NOMO-1 (cell line): ENCODE data around the gene PHF24.
"Not testable (repeated sequence)": the region's sequence is repeated elsewhere in the genome, so short reads cannot be mapped to it uniquely, and the experiment has no call there.

Experiments
- DNase-seq, 2 experiments: peaks; one replicate each; lab custom pipeline; 2025; ENCODE audit not compliant: unreplicated experiment in 2 of 2; lab: John Stamatoyannopoulos, UW

PHF24 gene

DNA sequence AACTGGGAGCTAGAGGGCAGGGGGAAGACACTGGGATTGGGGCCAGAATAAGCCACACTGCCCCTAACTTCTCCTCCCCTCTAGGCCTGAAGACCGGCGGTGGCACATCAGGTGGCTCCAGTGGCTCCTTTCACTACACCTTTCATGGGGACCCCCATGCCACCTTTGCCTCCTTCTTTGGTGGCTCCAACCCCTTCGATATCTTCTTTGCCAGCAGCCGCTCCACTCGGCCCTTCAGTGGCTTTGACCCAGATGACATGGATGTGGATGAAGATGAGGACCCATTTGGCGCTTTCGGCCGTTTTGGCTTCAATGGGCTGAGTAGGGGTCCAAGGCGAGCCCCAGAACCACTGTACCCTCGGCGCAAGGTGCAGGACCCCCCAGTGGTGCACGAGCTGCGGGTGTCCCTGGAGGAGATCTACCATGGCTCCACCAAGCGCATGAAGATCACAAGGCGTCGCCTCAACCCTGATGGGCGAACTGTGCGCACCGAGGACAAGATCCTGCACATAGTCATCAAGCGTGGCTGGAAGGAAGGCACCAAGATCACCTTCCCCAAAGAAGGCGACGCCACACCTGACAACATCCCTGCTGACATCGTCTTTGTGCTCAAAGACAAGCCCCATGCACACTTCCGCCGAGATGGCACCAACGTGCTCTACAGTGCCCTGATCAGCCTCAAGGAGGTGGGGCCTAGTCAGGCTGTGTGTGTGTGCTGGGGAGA lies 38.3 kb downstream of the PHF24 start:
- no peak for DNase-seq

DNA sequence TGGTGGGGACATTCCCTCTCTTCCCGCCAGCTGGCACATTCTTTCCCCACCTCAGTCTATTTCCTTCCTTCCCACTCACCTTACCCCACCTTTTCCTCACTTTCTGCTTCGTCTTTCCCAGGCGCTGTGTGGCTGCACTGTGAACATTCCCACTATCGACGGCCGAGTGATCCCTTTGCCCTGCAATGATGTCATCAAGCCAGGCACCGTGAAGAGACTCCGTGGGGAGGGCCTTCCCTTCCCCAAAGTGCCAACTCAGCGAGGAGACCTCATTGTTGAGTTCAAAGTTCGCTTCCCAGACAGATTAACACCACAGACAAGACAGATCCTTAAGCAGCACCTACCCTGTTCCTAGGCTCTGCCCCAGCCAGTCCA lies 38.8 kb downstream of the PHF24 start:
- DNase-seq = no peak

DNA sequence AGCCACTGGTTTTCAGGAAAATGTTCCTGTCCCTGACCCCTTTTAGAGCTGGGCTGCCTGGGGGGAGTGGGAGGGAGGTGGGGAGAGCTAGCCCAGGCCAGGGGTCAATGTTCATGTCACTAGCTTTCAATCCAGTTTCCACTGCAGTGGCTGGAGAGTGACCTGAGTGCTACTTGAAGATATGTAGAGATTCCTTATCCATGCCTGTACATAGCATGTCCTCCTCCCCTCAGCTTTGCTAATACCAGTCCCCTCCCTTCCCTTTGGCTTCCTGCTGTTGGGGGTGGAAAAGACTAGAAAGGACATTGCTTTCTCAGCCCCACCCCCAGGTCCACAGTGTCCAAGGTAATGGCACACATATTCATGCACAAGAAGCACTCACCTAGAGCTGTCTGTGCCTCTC lies 39.3 kb downstream of the PHF24 start:
- no peak for DNase-seq

DNA sequence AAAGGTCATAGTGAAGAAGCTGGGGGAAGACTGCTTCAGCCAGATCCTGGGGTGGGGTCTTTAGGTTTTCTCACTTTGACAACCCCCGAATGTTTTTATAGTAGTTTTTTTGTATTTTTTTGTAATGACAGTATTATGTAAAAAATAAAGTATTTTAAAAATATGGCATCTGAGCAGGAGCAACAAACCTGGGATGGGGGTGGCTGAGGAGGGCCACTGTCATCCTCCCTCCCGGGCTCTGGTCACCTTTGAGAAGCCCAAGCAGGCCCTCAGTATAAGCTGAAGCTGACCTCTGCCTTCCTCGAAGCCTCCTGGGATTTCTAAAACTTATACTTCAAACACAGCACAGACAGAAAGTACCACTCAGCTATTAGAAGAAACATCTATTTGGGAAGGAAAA lies 40.2 kb downstream of the PHF24 start:
- no peak for DNase-seq

DNA sequence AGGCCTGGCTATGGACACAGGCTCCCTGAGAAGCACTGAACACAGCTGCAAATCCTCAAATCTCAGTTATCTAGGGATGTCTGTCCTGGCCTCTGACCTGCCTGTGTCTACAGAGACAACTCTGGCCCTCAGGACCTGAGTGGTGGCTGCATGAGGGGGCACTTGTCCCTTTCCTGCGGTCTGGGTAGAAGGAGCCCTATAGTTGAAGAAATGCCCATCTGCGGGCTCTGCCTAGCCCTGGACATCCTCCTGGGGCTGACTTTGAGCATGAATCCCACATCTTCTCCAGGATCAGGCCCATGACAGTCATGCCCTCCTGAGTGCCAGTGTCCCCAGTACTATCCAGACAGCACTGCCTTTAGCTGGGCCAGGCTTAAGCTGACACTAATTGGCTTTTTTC lies 41.5 kb downstream of the PHF24 start:
- no peak for DNase-seq

DNA sequence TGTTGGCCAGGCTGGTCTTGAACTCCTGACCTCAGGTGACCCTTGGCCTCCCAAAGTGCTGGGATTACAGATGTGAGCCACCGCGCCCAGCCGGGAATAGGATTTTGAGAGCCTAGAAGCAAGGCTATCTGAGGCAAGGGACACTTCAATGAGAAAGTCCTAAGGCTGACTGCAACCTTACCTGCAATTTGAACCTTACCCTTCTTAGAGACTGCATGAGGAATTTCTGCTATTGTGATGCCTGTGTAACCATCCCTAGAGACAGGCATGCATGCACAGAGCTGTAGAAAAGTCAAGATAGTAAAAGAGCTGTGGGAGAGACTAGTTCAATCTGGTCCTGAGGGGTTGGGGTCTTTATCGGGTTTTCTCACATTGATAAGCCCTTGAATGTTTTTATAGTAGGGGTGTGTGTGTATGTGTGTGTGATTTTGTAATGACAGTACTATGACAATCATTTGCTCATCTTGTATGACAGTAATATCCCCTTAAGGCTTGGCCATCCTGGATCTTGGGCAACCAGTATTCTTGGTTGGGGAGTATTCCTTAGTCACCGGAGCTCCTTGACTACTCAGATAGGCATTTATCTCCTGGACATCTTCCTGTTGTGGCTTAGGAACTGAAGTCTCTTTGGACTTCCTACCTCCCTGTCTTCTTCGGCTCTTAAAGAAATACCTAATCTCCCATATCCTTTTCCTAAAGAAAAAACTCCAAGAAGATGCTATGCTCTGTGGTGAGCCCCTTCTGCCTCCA lies 42.6 kb downstream of the PHF24 start:
- DNase-seq = no peak

DNA sequence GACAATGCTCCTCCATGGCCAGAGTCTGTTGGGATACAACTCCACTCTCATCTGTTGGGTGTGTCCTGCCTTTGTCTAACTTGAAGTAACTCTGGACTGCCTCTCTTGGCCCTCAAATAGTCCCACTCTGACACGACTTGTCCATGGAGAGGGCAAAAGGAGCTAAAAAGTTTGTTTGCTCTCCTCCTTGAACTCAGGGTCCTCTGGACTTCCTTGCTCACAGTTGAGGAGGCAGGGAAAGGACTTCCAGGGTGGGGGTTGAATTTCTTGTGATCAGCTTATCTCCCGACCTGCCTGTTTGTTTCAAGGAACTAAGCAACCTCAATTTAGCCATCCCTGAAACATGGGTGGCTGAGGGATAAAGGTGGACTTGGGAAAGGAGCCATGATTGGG lies 43.2 kb downstream of the PHF24 start:
- no peak for DNase-seq

DNA sequence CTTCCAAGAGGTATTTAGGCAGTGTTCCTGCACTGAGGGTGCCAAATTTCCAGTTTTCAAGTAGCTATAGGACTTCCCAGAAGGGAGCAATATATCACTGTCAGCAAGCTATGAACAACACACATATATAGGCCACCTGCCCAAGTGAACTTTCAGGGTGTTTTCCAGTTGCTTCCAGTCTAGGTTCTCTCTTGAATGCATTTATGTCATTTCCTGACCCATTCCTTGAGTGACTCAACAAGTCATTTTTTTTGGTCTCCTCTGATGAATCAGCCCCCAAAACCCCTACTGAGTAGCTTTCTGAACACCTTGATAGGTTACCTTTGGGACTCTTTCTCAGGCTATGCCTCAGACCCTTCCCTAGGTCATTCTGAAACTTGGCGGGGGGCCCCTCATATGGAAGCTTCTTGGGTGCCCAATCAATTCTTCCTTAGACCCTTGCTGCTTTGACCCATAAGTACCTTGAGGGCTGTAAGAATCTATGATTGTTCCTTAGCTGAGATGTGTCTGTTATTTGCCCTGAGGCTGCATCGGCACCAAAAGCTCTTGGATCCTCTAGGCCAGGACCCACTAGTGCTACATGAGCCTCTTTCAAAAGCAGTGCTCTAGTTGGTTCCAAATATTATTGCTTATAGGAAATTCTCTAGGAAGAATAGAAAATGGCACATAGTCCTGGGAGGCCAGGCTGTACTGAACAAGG lies 43.9 kb downstream of the PHF24 start:
- no peak for DNase-seq

DNA sequence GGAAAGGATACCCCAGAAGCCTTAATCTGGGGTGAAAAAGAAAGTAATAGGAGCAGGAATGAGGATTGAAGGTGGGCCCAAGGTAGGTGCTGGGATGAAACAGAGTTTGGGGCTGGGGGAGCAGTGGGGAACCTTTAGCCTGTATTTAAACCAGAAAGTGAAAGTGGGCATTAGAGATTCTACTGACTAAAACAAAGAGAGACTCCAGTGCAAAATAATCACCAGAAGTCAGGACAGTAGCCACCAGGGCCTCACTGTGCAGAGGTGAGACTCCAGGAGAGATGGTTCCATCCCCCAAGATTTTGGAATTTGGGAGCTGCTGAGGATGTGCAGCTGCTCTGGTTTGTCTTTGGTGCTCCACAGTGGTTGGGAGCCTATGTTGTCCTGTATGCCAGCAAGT lies 44.5 kb downstream of the PHF24 start:
- no peak for DNase-seq

DNA sequence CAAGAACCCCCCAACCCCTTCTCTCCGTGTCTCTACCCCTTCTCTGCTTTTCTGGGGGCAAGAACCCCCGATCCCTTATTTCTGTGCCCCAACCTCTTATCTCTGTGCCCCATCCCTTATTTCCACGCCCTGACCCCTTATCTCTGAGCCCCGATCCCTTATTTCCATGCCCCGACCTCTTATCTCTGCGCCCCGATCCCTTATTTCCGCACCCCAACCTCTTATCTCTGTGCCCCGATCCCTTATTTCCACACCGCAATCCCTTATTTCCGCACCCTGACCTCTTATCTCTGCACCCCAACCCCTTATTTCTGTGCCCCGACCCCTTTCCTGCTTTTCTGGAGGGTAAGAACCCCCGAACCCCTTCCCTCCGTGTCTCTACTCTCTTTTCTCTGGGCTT lies 46.2 kb downstream of the PHF24 start:
- not testable (repeated sequence) for DNase-seq

DNA sequence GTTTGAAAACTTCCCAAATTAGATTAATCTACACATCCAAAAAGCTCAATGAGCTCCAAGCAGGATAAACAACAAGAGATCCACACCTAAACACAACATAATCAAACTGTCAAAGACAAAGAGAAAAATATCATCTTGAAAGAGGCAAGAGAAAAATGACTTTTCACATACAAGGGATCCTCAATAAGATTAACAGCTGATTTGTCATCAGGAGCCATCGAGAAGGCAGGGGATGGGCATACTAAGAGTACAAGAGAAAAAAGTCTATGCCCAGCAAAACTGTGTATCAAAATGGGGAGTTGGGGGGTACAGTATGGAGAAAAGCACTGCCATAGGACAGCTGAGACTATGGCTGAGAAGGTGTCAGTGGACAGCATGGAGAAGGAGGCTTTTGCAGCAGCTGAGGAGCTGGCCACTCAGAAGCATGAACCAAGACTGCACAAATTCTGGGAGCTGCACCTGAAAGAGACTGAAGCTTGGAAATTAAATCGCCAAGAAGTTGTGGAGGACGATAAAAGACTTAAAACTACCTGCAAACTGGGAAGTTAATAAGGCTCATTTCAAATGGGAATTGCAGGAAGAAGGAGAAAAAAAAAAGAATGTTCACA lies 52.4 kb downstream of the PHF24 start:
- no peak for DNase-seq

DNA sequence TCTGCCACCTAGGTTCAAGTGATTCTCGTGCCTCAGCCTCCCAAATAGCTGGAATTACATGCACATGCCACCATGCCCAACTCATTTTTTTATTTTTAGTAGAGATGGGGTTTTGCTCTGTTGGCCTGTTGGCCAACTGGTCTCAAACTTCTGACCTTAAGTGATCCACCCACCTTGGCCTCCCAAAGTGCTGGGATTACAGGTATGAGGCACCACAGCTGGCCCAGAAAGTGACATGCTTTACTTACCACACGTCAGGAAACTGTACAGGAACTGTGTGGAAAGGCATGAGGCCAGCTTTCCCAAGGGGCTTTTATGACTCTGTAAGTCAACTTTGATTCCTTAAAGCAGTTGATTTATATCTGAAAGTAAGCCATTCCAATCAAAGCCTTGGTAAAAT lies 56.4 kb downstream of the PHF24 start:
- DNase-seq = no peak

DNA sequence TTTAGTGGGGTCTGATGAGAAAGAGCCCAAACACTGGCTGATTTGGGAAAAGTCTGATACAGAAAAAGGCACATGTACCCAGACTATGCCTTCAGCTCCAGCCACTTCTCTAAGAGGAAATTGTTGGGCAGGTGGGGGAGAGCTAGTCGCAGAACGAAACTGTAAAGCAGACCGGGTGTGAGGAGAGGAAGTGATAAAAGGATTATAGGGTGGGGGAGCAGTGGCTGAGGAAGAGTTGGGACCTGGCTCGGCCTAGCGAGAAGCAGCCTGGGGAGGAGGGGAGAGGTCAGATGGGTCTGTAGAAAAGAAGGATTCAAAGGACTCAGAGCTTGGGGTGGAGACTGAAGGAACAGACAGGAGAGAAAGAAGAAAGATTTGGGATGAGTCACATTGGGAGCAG lies 65.4 kb downstream of the PHF24 start:
- DNase-seq = peak; percentile 75 to 80

DNA sequence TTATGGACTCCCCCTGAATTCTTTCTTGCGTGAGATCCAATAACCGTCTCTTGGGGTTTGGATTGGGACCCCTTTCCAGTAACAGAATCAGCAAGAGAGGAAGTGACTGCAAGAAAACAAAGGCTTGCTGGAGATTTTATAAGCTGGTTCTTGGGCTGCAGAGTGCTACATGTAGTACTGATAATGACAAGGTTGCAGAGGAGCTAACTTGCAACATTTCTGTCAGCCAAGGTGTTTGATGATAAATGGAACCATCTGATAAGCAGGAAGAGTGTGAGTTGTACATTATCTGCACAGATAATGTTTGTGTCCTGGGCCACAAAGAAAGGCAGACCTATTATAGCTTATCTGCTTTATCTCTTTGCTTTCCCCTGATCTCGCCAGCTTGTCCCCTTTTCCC lies 68.6 kb downstream of the PHF24 start:
- no peak for DNase-seq

DNA sequence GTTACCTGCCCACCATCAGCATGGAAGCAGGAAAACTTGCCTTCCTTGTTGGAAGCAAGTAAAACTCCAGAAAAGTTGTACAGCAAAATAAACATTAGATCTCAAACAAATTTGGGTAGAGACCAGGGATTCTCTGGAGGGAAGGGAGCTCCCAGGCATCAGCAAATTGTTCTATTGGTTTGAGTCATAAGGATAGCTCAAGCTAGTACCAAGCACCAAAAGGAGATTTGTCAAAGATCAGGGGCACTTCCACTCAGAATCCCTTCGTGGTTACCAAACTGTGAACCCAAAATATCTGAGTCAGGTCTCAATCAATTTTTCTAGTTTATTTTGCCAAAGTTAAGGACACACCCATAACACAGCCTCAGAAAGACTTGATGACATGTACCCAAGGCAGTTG lies 69.3 kb downstream of the PHF24 start:
- no peak for DNase-seq

DNA sequence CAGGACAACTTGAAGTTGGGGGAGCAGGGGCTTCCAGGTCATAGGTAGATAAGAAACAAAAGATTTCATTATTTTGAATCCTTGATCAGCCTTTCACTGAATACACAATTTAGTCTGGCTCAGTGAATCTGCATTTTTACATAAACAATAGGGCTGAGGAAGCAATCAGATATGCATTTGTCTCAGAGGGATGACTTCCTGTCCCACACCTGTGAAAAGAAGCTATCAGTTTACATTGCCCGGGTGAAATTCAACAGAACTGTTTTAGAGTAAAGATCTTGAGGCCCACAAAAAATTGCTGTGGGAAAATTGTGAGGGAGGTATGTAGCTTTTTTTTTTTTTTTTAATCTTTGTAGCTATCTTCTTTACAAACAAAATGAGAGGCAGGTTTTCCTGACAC lies 69.8 kb downstream of the PHF24 start:
- DNase-seq = no peak

DNA sequence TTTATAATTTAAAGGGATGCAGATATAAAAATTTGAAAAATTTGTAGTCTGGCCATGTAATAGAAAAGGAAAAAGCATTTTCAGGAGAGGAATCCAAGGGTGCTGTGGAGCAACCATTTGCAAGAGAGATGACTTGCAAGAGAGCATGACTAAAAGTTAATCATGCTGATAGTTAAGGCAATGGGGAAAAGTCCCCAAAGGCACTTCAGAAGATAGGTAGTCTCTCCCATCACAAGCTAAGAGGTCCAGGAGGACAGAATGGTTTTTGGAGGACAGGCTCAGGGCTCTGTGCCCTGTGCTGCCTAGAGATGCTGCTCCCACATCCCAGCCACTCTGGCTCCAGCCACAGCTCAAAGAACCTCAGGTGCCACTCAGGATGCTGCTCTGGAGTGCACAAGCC lies 70.3 kb downstream of the PHF24 start:
- DNase-seq = no peak

DNA sequence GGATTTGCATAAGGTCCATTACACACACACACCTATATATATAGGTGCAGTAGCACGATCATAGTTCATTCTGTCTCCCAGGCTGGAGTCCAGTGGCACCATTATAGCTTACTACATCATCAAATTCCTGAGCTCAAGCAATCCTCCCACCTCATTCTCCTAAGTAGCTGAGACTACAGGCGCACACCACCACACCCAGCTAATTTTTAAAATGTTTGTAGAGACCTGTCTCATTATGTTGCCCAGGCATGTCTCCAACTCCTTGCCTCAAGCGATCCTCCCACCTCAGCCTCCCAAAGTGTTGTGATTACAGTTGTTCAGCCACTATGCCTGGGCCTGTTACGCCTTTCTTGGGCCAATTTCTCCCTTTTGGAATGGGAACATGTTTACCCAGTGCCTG lies 71.2 kb downstream of the PHF24 start:
- no peak for DNase-seq

DNA sequence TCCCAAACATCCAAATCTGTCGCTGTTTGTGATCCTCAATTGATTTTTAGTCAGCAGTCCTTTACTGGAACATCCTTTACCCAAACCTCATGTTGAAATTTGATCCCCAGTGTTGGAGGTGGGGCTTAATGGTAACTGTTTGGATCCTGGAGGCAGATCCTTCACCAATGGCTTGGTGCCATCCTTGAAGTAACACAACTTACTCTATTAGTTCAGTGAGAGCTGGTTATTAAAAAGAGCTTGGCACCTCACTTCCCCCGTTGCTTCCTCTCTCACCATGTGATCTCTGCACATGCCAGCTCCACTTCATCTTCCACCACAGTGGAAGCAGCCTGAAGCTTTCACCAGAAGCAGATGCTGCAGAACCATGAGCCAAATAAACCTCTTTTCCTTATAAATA lies 71.8 kb downstream of the PHF24 start:
- DNase-seq = no peak
